ENCODE measurements around the gene ST8SIA2. TPM values are rescaled to one million over a fixed set of nuclear protein-coding genes. Genes with fewer than 3 reads are reported as not detected.

ST8SIA2 gene
- total RNA-seq, 4 donors from 2014 or later = 0.27 to 0.79 TPM; not detected in 2

DNA sequence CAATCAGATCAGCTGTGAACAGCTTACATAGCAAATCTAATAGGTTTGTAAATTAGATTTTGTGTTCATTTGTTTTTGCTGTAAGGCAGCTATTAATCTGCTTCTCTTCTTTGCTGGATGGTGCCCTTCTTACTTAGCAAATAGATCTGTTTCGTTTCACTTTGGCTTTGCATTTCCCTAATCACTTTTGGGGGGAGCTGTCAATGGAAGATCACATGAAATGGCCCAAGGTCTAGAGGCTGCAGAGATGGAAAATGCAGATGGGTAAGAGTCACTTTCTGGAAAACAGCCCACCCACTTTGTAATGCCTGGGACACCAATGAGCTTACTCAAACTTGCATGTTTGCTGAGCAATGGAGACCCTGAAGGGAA, 36.4 kb downstream of the ST8SIA2 start:
- Histone ChIP-seq H3K9me3 (no peaks in the 10 kb centered on the region), H3K27ac (no peak overlapping the region), H3K4me3 (no peak overlapping the region), H3K4me1 (no peaks in the 10 kb centered on the region), H3K36me3 (no peaks in the 10 kb centered on the region), H3K27me3 (no peaks in the 10 kb centered on the region)
- intact Hi-C loops (cut with DNase I; ENCODE audit: low total_unique reads) = no loop called here
- WGBS, 2 donors (ENCODE audit: low coverage in 1 of 2) = 71 to 75% methylated on average over 1 of the region's 1 CpG
- in situ Hi-C loops (cut with MboI; ENCODE audit: low pct_ligation_motif_present in 1 of 4, low pct_unique_long_range_greater_than_20kb in 1 of 4, low sequenced_read_pairs in 3 of 4) = no loop called here
- TF ChIP-seq EP300 (IDR thresholded peaks at IDR 0.05; ENCODE audit: low read depth) = no peak
- no peak for TF ChIP-seq CTCF (IDR thresholded peaks at IDR 0.05)
- TF ChIP-seq POLR2AphosphoS5 (IDR thresholded peaks at IDR 0.05) = no peak
- TF ChIP-seq POLR2A (IDR thresholded peaks at IDR 0.05) = no peak
- no peak for DNase-seq

DNA sequence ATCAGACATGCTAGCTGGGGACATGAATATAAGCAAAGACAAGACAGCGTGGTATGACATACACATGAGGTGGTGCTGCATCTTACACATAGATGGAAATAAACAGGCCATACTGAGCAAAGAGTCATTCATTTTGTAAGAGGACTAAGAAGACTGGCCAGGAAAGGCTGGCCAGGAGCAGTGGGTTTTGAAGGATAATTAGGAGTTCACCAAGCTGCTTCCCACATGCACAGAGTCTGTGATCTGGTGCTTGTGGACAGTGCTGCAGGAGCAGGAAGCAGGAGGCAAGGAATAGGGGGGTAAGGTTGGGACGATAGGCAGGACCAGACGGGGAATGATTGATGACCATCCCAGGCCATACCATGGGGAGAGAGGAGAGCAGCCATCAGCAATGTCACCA, 41.5 kb downstream of the ST8SIA2 start:
- in situ Hi-C loops (cut with MboI; ENCODE audit: low pct_ligation_motif_present in 1 of 4, low pct_unique_long_range_greater_than_20kb in 1 of 4, low sequenced_read_pairs in 3 of 4) = no loop called here
- Histone ChIP-seq H3K9me3 (no peaks in the 10 kb centered on the region), H3K27me3 (no peaks in the 10 kb centered on the region), H3K36me3 (no peaks in the 10 kb centered on the region), H3K4me1 (no peaks in the 10 kb centered on the region), H3K27ac (no peak overlapping the region), H3K4me3 (no peak overlapping the region)
- no peak for DNase-seq
- WGBS, 2 donors (ENCODE audit: low coverage in 1 of 2) = 80% methylated on average over 3 of the region's 3 CpGs; no CpG with 5 or more reads in 1 of the 2 donors
- intact Hi-C loops (cut with DNase I; ENCODE audit: low total_unique reads) = no loop called here
- TF ChIP-seq POLR2AphosphoS5 (IDR thresholded peaks at IDR 0.05) (no peak), CTCF (IDR thresholded peaks at IDR 0.05) (no peak), EP300 (IDR thresholded peaks at IDR 0.05; ENCODE audit: low read depth) (no peak), POLR2A (IDR thresholded peaks at IDR 0.05) (no peak)

DNA sequence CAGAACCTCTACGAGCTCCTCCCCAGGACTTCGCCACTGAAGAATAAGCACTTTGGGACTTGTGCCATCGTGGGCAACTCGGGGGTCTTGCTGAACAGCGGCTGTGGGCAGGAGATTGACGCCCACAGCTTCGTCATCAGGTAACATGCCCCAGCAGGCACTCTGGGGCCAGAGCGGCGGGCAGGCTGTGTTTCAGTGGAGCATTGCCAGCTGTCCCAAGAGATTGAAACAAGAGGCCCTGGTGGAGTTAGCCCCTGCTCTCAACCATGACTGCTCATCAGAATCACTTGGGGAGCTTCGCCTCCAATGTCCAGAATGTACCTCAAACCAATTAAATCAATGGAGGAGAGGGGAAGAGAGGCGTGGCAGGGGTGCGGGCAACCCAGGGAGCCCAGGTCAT, 44.8 kb downstream of the ST8SIA2 start:
- no peak for TF ChIP-seq POLR2AphosphoS5 (IDR thresholded peaks at IDR 0.05)
- TF ChIP-seq CTCF (IDR thresholded peaks at IDR 0.05) = no peak
- no peak for TF ChIP-seq POLR2A (IDR thresholded peaks at IDR 0.05)
- no peak for TF ChIP-seq EP300 (IDR thresholded peaks at IDR 0.05; ENCODE audit: low read depth)
- Histone ChIP-seq H3K27me3 (no peaks in the 10 kb centered on the region), H3K27ac (no peak overlapping the region), H3K9me3 (no peaks in the 10 kb centered on the region), H3K4me3 (no peak overlapping the region), H3K36me3 (no peaks in the 10 kb centered on the region), H3K4me1 (no peaks in the 10 kb centered on the region)
- 60 to 84% methylated on average over 1 to 12 of the region's 12 CpGs for WGBS, 2 donors (ENCODE audit: low coverage in 1 of 2)
- DNase-seq = no peak
- in situ Hi-C loops (cut with MboI; ENCODE audit: low pct_ligation_motif_present in 1 of 4, low pct_unique_long_range_greater_than_20kb in 1 of 4, low sequenced_read_pairs in 3 of 4) (no loop called here), intact Hi-C loops (cut with DNase I; ENCODE audit: low total_unique reads) (no loop called here)

GRCh38 chr15:92443381-92443780, 49.7 kb downstream of the ST8SIA2 start:
- no peaks in the 10 kb centered on the region for H3K27me3 ChIP-seq
- no peaks in the 10 kb centered on the region for H3K4me1 ChIP-seq
- intact Hi-C loops (cut with DNase I; ENCODE audit: low total_unique reads) = no loop called here
- H3K36me3 ChIP-seq = no peaks in the 10 kb centered on the region
- DNase-seq = no peak
- H3K27ac ChIP-seq = no peak overlapping the region
- 17 to 94% methylated on average over 1 to 3 of the region's 3 CpGs for WGBS, 2 donors (ENCODE audit: low coverage in 1 of 2)
- H3K4me3 ChIP-seq = no peak overlapping the region
- in situ Hi-C loops (cut with MboI; ENCODE audit: low pct_ligation_motif_present in 1 of 4, low pct_unique_long_range_greater_than_20kb in 1 of 4, low sequenced_read_pairs in 3 of 4) = no loop called here
- no peaks in the 10 kb centered on the region for H3K9me3 ChIP-seq
- TF ChIP-seq EP300 (IDR thresholded peaks at IDR 0.05; ENCODE audit: low read depth) (no peak), POLR2AphosphoS5 (IDR thresholded peaks at IDR 0.05) (no peak), POLR2A (IDR thresholded peaks at IDR 0.05) (no peak), CTCF (IDR thresholded peaks at IDR 0.05) (no peak)

All from transverse colon (tissue), 4 donors.